Fibroblast of lung (primary cell): Measurements from ENCODE around the gene COL4A5.

ENCODE experiments used
- EZH2 ChIP-seq: IDR thresholded peaks from 2 replicates; pipeline ENCODE4 v1.5.1; 2012; ENCODE audit warnings: low read length, control low read depth, mild to moderate bottlenecking; ENCODE audit errors: missing control alignments
- TF ChIP-seq, protein P1 (sequence below), 2 donors: IDR thresholded peaks in 1 of 2; conservative IDR thresholded peaks in 1 of 2; 1 replicate in 1 of 2; 2 replicates in 1 of 2; pipeline ENCODE4 v1.5.1; 2011 to 2012; ENCODE audit warnings: low read length in 2 of 2, control low read depth in 1 of 2, inconsistent platforms in 1 of 2, low read depth in 1 of 2, mild to moderate bottlenecking in 1 of 2

DNA sequence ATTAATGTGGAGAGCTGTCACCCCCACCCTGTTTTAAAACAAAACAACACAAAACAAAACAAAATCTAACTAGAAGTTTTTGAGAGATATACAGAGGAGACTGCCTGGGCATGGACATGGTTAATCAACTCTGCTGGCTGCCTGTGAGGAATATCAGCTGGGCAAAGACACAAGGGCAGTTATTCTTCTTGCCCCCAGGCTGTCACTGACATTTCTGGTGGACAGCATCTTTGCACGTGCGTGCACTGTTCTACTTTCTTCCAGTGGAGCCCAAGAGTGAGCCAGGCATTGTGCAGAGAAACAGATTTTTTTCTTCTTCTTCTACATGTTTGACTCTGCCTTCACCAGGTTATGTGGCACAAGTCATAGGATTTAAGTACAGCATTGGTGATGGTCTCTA lies 282.9 kb downstream of the COL4A5 start:
- no peak for TF ChIP-seq EZH2
- TF ChIP-seq, protein P1, sequence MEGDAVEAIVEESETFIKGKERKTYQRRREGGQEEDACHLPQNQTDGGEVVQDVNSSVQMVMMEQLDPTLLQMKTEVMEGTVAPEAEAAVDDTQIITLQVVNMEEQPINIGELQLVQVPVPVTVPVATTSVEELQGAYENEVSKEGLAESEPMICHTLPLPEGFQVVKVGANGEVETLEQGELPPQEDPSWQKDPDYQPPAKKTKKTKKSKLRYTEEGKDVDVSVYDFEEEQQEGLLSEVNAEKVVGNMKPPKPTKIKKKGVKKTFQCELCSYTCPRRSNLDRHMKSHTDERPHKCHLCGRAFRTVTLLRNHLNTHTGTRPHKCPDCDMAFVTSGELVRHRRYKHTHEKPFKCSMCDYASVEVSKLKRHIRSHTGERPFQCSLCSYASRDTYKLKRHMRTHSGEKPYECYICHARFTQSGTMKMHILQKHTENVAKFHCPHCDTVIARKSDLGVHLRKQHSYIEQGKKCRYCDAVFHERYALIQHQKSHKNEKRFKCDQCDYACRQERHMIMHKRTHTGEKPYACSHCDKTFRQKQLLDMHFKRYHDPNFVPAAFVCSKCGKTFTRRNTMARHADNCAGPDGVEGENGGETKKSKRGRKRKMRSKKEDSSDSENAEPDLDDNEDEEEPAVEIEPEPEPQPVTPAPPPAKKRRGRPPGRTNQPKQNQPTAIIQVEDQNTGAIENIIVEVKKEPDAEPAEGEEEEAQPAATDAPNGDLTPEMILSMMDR (conservative IDR thresholded peaks at IDR 0.05 in 1 of 2, IDR thresholded peaks at IDR 0.05 in 1 of 2; ENCODE audit: low read depth in 1 of 2, low read length in 2 of 2): no peak
